H9 (cell line): ENCODE measurements around the gene VILL. TPM values are rescaled to one million over a fixed set of nuclear protein-coding genes. Genes with fewer than 3 reads are reported as not detected.

ENCODE experiments used
- DNase-seq: peaks from one replicate; pipeline ENCODE4 v3.0.0-alpha.2; 2017
- H2AFZ ChIP-seq: one replicate; pipeline ENCODE4 v1.6.1; 2013; ENCODE audit warnings: mild to moderate bottlenecking, low read length, control low read depth, moderate library complexity
- H2AK5ac ChIP-seq: 2 replicates; pipeline ENCODE4 v1.6.1; 2013; ENCODE audit warnings: low read length, control low read depth, mixed read lengths; ENCODE audit not compliant: insufficient read length
- H2BK120ac ChIP-seq: one replicate; pipeline ENCODE4 v1.6.1; 2013; ENCODE audit warnings: low read depth, mild to moderate bottlenecking, low read length, control low read depth, inconsistent platforms; ENCODE audit not compliant: poor library complexity, severe bottlenecking
- H2BK12ac ChIP-seq: 2 replicates; pipeline ENCODE4 v1.6.1; 2013; ENCODE audit warnings: low read length, control low read depth, mixed read lengths, low read depth; ENCODE audit not compliant: insufficient read length
- H2BK15ac ChIP-seq: 2 replicates; pipeline ENCODE4 v1.6.1; 2013; ENCODE audit warnings: low read depth, low read length, control low read depth
- H2BK20ac ChIP-seq: one replicate; pipeline ENCODE4 v1.6.1; 2013; ENCODE audit warnings: low read depth, mild to moderate bottlenecking, low read length, control low read depth, inconsistent platforms; ENCODE audit not compliant: poor library complexity, severe bottlenecking
- H2BK5ac ChIP-seq: 2 replicates; pipeline ENCODE4 v1.6.1; 2013; ENCODE audit warnings: low read length, control low read depth, mixed read lengths; ENCODE audit not compliant: insufficient read length
- H3K14ac ChIP-seq: 2 replicates; pipeline ENCODE4 v1.6.1; 2013; ENCODE audit warnings: low read length, control low read depth; ENCODE audit not compliant: insufficient read depth
- H3K18ac ChIP-seq: 2 replicates; pipeline ENCODE4 v1.6.1; 2013; ENCODE audit warnings: low read depth, mild to moderate bottlenecking, mixed read lengths, low read length, control low read depth; ENCODE audit not compliant: insufficient read length
- H3K23ac ChIP-seq: 2 replicates; pipeline ENCODE4 v1.6.1; 2013; ENCODE audit warnings: low read length, control low read depth, mixed read lengths, low read depth; ENCODE audit not compliant: insufficient read length
- H3K23me2 ChIP-seq: 2 replicates; pipeline ENCODE4 v1.6.1; 2013; ENCODE audit warnings: low read depth, mild to moderate bottlenecking, mixed read lengths, low read length, control low read depth; ENCODE audit not compliant: insufficient read length, poor library complexity, severe bottlenecking
- H3K27ac ChIP-seq: 2 replicates; pipeline ENCODE4 v1.5.1; 2013; ENCODE audit warnings: low read length, control low read depth, mixed read lengths, low read depth; ENCODE audit not compliant: insufficient read length
- H3K27me3 ChIP-seq: 2 replicates; pipeline ENCODE4 v1.6.1; 2013; ENCODE audit warnings: low read length, control low read depth, inconsistent platforms; ENCODE audit not compliant: insufficient read depth
- H3K4ac ChIP-seq: 2 replicates; pipeline ENCODE4 v1.6.1; 2013; ENCODE audit warnings: low read depth, mild to moderate bottlenecking, control low read depth, inconsistent platforms, low read length, moderate library complexity
- H3K4me1 ChIP-seq: 2 replicates; pipeline ENCODE4 v1.6.1; 2013; ENCODE audit warnings: low read length, control low read depth, inconsistent platforms; ENCODE audit not compliant: insufficient read depth
- H3K4me2 ChIP-seq: 2 replicates; pipeline ENCODE4 v1.6.1; 2013; ENCODE audit warnings: low read length, control low read depth, mixed read lengths; ENCODE audit not compliant: insufficient read length, insufficient read depth
- H3K56ac ChIP-seq: 2 replicates; pipeline ENCODE4 v1.6.1; 2013; ENCODE audit warnings: low read depth, mild to moderate bottlenecking, mixed read lengths, low read length, control low read depth; ENCODE audit not compliant: insufficient read length
- H3K79me1 ChIP-seq: 2 replicates; pipeline ENCODE4 v1.6.1; 2013; ENCODE audit warnings: low read depth, mild to moderate bottlenecking, moderate library complexity, low read length, control low read depth, inconsistent platforms; ENCODE audit not compliant: insufficient read depth, poor library complexity, severe bottlenecking
- H3K79me2 ChIP-seq: 2 replicates; pipeline ENCODE4 v1.6.1; 2013; ENCODE audit warnings: low read length, control low read depth, inconsistent platforms; ENCODE audit not compliant: insufficient read depth
- H3K9ac ChIP-seq: 2 replicates; pipeline ENCODE4 v1.6.1; 2013; ENCODE audit warnings: low read length, control low read depth, mixed read lengths; ENCODE audit not compliant: insufficient read length; ENCODE audit errors: extremely low read depth
- H3K9me3 ChIP-seq: one replicate; pipeline ENCODE4 v1.6.1; 2013; ENCODE audit warnings: low read depth, low read length, inconsistent platforms; ENCODE audit not compliant: control insufficient read depth
- H3T11ph ChIP-seq: one replicate; pipeline ENCODE4 v1.6.1; 2013; ENCODE audit warnings: mild to moderate bottlenecking, low read length, control low read depth, inconsistent platforms
- H4K20me1 ChIP-seq: one replicate; pipeline ENCODE4 v1.6.1; 2013; ENCODE audit not compliant: control insufficient read depth, insufficient read length, insufficient read depth
- H4K5ac ChIP-seq: 2 replicates; pipeline ENCODE4 v1.6.1; 2013; ENCODE audit warnings: low read depth, mild to moderate bottlenecking, mixed read lengths, low read length, control low read depth; ENCODE audit not compliant: insufficient read length
- H4K8ac ChIP-seq: replicated peaks from 2 replicates; pipeline ENCODE4 v1.6.1; 2013; ENCODE audit warnings: low read length, control low read depth, mixed read lengths, low read depth; ENCODE audit not compliant: insufficient read length
- H4K91ac ChIP-seq: 2 replicates; pipeline ENCODE4 v1.6.1; 2013; ENCODE audit warnings: low read depth, mild to moderate bottlenecking, moderate library complexity, mixed read lengths, low read length, control low read depth; ENCODE audit not compliant: insufficient read length
- H3K27ac Mint-ChIP-seq, 3 experiments: 2 replicates in 2 of 3; 3 replicates in 1 of 3; pipeline ENCODE4 v1.8.0; 2020 to 2021; ENCODE audit warnings: mixed read lengths in 3 of 3, mild to moderate bottlenecking in 1 of 3, moderate library complexity in 1 of 3
- H3K27me3 Mint-ChIP-seq: 2 replicates; pipeline ENCODE4 v1.8.0; 2021; ENCODE audit warnings: low read depth, mild to moderate bottlenecking, moderate library complexity, mixed read lengths
- H3K36me3 Mint-ChIP-seq, 3 experiments: 2 replicates in 2 of 3; 3 replicates in 1 of 3; pipeline ENCODE4 v1.8.0; 2020 to 2021; ENCODE audit warnings: low read depth in 3 of 3, mixed read lengths in 3 of 3; ENCODE audit not compliant: insufficient read depth in 1 of 3
- H3K4me1 Mint-ChIP-seq, 2 experiments: 2 replicates each; pipeline ENCODE4 v1.8.0; 2020; ENCODE audit warnings: mixed read lengths in 2 of 2
- H3K4me3 Mint-ChIP-seq, 2 experiments: 2 replicates in 1 of 2; 3 replicates in 1 of 2; pipeline ENCODE4 v1.8.0; 2020 to 2021; ENCODE audit warnings: mild to moderate bottlenecking in 2 of 2, mixed read lengths in 2 of 2, moderate library complexity in 1 of 2
- H3K9me3 Mint-ChIP-seq, 2 experiments: 2 replicates in 1 of 2; 3 replicates in 1 of 2; pipeline ENCODE4 v1.8.0; 2020; ENCODE audit warnings: mild to moderate bottlenecking in 2 of 2, mixed read lengths in 2 of 2, moderate library complexity in 1 of 2
- CTCF ChIP-seq: fragments of 200-600 bp; sonication (generic); conservative IDR thresholded peaks from 3 replicates; pipeline ENCODE4 v1.8.0; 2021; ENCODE audit warnings: antibody characterized with exemption, mild to moderate bottlenecking
- WGBS: extraction: QIAGEN DNeasy Blood & Tissue Kit; methylation state at CpG from one replicate; pipeline ENCODE4 v1.1.7; 2013; ENCODE audit warnings: missing lambda C conversion rate, low lambda C conversion rate, mixed read lengths; ENCODE audit not compliant: insufficient read length; ENCODE audit errors: extremely low coverage; 5-methylcytosine and 5-hydroxymethylcytosine counted together
- total RNA-seq: library from RNA; stranded (reverse); gene quantifications from 2 replicates; pipeline ENCODE4 v1.2.1, GENCODE V29; 2021

VILL gene
- total RNA-seq, 1 experiment from 2014 or later: 3.2 TPM

- no peaks in the 10 kb centered on the region for H3K27me3 Mint-ChIP-seq
- Histone ChIP-seq H2BK12ac (no peak overlapping the region), H3K4me1 (no peaks in the 10 kb centered on the region), H2AK5ac (no peak overlapping the region), H4K20me1 (no peaks in the 10 kb centered on the region), H3K4ac (no peak overlapping the region), H3T11ph (no peak overlapping the region), H2BK5ac (no peak overlapping the region), H2AFZ (no peak overlapping the region), H2BK15ac (no peak overlapping the region), H4K8ac (no peak overlapping the region), H3K79me1 (no peaks in the 10 kb centered on the region), H2BK120ac (no peak overlapping the region), H4K5ac (no peak overlapping the region), H3K9ac (no peak overlapping the region), H3K23me2 (no peaks in the 10 kb centered on the region), H3K27me3 (no peaks in the 10 kb centered on the region), H3K56ac (no peak overlapping the region), H3K27ac (no peak overlapping the region), H4K91ac (no peak overlapping the region), H3K9me3 (no peaks in the 10 kb centered on the region), H3K18ac (no peak overlapping the region), H3K79me2 (no peaks in the 10 kb centered on the region), H2BK20ac (no peak overlapping the region), H3K14ac (no peak overlapping the region), H3K23ac (no peak overlapping the region), H3K4me2 (no peak overlapping the region)
- peaks cover 7 to 8% of the 10 kb centered on the region in 2 experiments for H3K4me1 Mint-ChIP-seq
- H3K27ac Mint-ChIP-seq: no peak overlapping the region
- no peak for DNase-seq
- TF ChIP-seq CTCF: no peak
- no CpG with 5 or more reads among the region's 19 CpGs for WGBS
- H3K36me3 Mint-ChIP-seq: peaks cover 0 to 17% (median 16%) of the 10 kb centered on the region in 3 experiments; a peak in 6 of 7 replicates
- H3K9me3 Mint-ChIP-seq: no peaks in the 10 kb centered on the region; a peak in 1 of 5 replicates
- no peak overlapping the region for H3K4me3 Mint-ChIP-seq
Measured at GRCh38 chr3:38008191-38008701, 17.7 kb downstream of the VILL start.
